ENCODE measurements around the gene MFRP.
A peak's percentile ranks its signal among the peaks of the same experiment; 100 is the strongest.

Gene MFRP

DNA sequence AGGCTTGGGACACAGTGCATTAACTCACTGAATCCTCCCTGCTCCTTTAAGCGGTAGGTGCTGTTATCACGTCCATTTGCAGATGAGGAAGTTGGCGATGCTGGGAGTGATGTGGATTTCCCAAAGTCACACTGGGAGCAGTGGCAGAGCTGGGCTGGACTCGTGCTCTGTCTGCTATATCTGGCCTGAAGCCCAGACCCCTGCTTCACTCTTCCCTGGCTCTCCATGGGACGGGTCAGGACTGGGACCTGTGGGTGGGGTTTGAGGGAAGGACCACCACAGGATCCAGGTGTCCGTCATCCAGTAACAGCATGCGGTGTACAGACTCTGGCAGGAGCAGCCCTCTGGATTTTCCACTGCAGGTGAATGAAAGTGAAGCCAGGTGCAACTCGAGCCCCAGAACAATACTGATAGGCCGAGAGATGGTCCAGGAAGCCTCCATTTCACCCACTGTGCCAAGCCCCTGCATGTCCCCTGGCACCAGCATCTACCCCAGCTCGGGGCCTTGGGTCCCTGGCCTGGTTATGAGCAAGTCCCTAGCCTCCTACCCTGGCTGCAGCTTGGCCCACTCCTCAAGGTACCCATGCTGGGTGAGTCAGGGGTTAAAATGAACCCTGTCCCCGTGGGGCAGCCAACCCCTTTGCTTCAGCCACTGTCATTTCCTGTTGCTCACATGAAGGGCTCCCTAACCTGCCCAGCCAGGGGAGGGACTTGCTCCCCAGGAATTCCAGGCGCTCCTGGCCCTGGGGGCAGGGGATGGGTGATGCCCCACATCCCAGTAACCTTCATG, 30.8 kb upstream of the MFRP start:
- Histone ChIP-seq H2AFZ (ENCODE audit: low read depth, low read length) (no peak overlapping the region), H3K4me1 (ENCODE audit: insufficient read depth, low read length) (peaks cover 52% of the 10 kb centered on the region), H3K36me3 (ENCODE audit: insufficient read depth, low read length) (no peaks in the 10 kb centered on the region), H3K9me3 (ENCODE audit: low read length) (no peaks in the 10 kb centered on the region), H3K4me3 (ENCODE audit: low read length) (no peak overlapping the region), H3K27me3 (ENCODE audit: insufficient read depth, low read length) (peaks cover 16% of the 10 kb centered on the region)

DNA sequence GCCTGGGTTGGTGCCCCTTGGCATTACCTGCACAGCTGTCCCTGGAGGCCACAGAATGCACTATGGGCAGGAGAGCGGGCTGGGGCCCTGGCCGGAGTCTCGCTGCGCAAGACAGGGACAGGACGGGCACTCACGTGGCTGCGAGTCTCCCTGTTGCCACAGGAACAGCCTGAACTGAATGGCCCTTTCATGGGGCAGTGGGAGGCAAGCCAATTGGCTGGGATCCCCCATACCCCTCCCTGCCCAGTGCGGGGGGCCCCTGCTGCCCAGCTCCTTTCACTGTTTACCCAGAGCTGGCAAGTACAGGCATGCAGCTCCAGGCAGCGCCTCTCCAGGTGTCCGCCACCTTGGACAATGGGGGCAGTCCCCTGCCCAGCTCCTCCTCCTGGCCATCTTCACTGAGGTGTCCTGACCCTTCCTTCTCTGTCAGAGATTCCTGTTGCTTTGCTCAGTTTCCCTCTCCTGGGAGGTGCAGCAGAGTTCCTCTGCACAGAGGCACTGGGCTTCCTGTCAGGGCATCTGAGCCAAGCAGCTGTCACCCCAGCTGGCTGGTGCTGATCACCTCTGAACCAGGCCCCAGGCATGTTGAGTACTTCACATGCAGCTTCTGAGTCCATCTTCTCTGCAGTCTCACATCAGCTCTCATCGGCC, 29.8 kb upstream of the MFRP start:
- Histone ChIP-seq H3K27me3 (ENCODE audit: insufficient read depth, low read length) (peaks cover 16% of the 10 kb centered on the region), H2AFZ (ENCODE audit: low read depth, low read length) (no peak overlapping the region), H3K9me3 (ENCODE audit: low read length) (no peaks in the 10 kb centered on the region), H3K36me3 (ENCODE audit: insufficient read depth, low read length) (no peaks in the 10 kb centered on the region), H3K4me3 (ENCODE audit: low read length) (peak overlapping the region; percentile 26), H3K4me1 (ENCODE audit: insufficient read depth, low read length) (peaks cover 46% of the 10 kb centered on the region)

- no peak overlapping the region for H2AFZ ChIP-seq (ENCODE audit: low read depth, low read length)
- peak overlapping the region; percentile 26 for H3K4me3 ChIP-seq (ENCODE audit: low read length)
- peaks cover 38% of the 10 kb centered on the region for H3K4me1 ChIP-seq (ENCODE audit: insufficient read depth, low read length)
- H3K9me3 ChIP-seq (ENCODE audit: low read length) = no peaks in the 10 kb centered on the region
- peaks cover 12% of the 10 kb centered on the region for H3K27me3 ChIP-seq (ENCODE audit: insufficient read depth, low read length)
- no peaks in the 10 kb centered on the region for H3K36me3 ChIP-seq (ENCODE audit: insufficient read depth, low read length)
Measured at GRCh38 chr11:119375337-119376196, 29.1 kb upstream of the MFRP start.

- Histone ChIP-seq H2AFZ (ENCODE audit: low read depth, low read length) (no peak overlapping the region), H3K9me3 (ENCODE audit: low read length) (no peaks in the 10 kb centered on the region), H3K4me1 (ENCODE audit: insufficient read depth, low read length) (peaks cover 37% of the 10 kb centered on the region), H3K36me3 (ENCODE audit: insufficient read depth, low read length) (no peaks in the 10 kb centered on the region), H3K27me3 (ENCODE audit: insufficient read depth, low read length) (peaks cover 8% of the 10 kb centered on the region), H3K4me3 (ENCODE audit: low read length) (no peak overlapping the region)
Measured at GRCh38 chr11:119374632-119375336, 28.3 kb upstream of the MFRP start.

- Histone ChIP-seq H3K4me1 (ENCODE audit: insufficient read depth, low read length) (peaks cover 37% of the 10 kb centered on the region), H2AFZ (ENCODE audit: low read depth, low read length) (no peak overlapping the region), H3K9me3 (ENCODE audit: low read length) (no peaks in the 10 kb centered on the region), H3K36me3 (ENCODE audit: insufficient read depth, low read length) (no peaks in the 10 kb centered on the region), H3K27me3 (ENCODE audit: insufficient read depth, low read length) (peaks cover 8% of the 10 kb centered on the region), H3K4me3 (ENCODE audit: low read length) (no peak overlapping the region)
Measured at GRCh38 chr11:119373921-119374631, 27.6 kb upstream of the MFRP start.

DNA sequence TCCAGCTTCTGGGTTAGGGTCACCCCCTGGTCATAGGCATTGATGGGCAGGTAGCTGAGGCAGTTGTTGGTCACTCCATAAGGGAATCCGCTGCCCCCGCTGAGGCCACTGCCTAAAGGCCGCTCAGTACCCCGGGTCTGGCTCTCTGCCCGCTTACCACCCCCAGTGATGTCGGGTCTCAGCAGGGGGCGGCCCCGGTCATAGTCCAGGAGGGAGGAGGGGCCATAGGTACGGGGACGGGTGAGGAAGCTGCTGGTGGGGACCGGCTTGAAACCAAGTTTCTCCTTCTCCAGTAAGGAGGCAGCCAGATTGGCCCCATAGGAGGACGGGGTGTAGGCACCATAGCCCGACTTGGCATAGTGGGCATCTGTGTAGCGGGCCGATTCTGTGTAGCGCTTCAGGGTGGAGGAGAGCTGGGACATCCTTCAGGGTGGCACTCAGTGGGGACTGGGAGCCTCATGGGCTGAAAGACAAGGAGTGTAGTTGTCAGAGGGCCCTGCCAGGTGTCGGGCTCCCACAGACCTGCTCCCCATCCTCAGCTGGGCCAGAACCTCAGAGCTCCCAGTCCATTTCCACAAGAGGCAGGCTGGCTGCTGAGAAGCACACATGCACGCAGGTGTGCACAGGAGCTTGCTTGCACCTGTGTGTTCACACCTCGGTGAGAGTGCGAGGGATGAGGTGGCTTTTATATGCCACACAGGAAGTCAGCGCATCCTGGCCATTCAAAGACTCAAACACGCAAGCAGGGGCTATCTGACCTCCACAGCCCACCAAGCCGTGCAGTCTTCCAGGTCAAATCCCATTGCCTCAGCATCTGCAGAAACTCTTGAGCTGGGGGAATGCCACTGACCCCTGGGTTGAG, 26.8 kb upstream of the MFRP start:
- Histone ChIP-seq H3K36me3 (ENCODE audit: insufficient read depth, low read length) (no peaks in the 10 kb centered on the region), H2AFZ (ENCODE audit: low read depth, low read length) (no peak overlapping the region), H3K9me3 (ENCODE audit: low read length) (no peaks in the 10 kb centered on the region), H3K4me3 (ENCODE audit: low read length) (no peak overlapping the region), H3K4me1 (ENCODE audit: insufficient read depth, low read length) (peaks cover 39% of the 10 kb centered on the region), H3K27me3 (ENCODE audit: insufficient read depth, low read length) (peaks cover 4% of the 10 kb centered on the region)

GRCh38 chr11:119372260-119373058, 26.0 kb upstream of the MFRP start:
- H3K27me3 ChIP-seq (ENCODE audit: insufficient read depth, low read length) = peaks cover 5% of the 10 kb centered on the region
- peaks cover 36% of the 10 kb centered on the region for H3K4me1 ChIP-seq (ENCODE audit: insufficient read depth, low read length)
- H3K9me3 ChIP-seq (ENCODE audit: low read length) = no peaks in the 10 kb centered on the region
- H2AFZ ChIP-seq (ENCODE audit: low read depth, low read length) = no peak overlapping the region
- no peaks in the 10 kb centered on the region for H3K36me3 ChIP-seq (ENCODE audit: insufficient read depth, low read length)
- H3K4me3 ChIP-seq (ENCODE audit: low read length) = no peak overlapping the region

DNA sequence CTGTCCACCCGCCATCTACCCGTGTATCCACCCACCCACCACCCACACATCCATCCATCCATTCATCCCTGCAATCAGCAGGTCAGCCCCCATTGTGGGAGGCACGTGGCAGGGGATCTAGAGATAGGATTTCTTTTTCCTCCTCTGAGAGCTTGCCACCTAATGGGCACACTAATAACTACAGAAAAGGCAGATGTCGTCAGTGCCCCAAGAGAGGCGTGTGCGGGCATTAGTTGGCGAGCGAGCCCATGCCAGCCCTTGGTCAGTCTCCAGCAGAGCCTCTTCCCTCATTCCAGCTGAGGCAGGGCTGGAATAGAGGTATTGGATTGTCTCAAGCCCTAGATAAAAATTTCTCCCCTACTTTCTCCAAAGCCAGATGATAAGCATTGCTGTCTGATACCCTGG, 25.3 kb upstream of the MFRP start:
- H3K36me3 ChIP-seq (ENCODE audit: insufficient read depth, low read length) = no peaks in the 10 kb centered on the region
- H3K27me3 ChIP-seq (ENCODE audit: insufficient read depth, low read length) = peaks cover 9% of the 10 kb centered on the region
- no peak overlapping the region for H2AFZ ChIP-seq (ENCODE audit: low read depth, low read length)
- H3K4me1 ChIP-seq (ENCODE audit: insufficient read depth, low read length) = peaks cover 30% of the 10 kb centered on the region
- no peak overlapping the region for H3K4me3 ChIP-seq (ENCODE audit: low read length)
- H3K9me3 ChIP-seq (ENCODE audit: low read length) = no peaks in the 10 kb centered on the region

GRCh38 chr11:119371067-119371601, 24.6 kb upstream of the MFRP start:
- Histone ChIP-seq H3K4me1 (ENCODE audit: insufficient read depth, low read length) (peaks cover 24% of the 10 kb centered on the region), H3K36me3 (ENCODE audit: insufficient read depth, low read length) (no peaks in the 10 kb centered on the region), H3K4me3 (ENCODE audit: low read length) (no peak overlapping the region), H2AFZ (ENCODE audit: low read depth, low read length) (no peak overlapping the region), H3K9me3 (ENCODE audit: low read length) (no peaks in the 10 kb centered on the region), H3K27me3 (ENCODE audit: insufficient read depth, low read length) (peaks cover 12% of the 10 kb centered on the region)

DNA sequence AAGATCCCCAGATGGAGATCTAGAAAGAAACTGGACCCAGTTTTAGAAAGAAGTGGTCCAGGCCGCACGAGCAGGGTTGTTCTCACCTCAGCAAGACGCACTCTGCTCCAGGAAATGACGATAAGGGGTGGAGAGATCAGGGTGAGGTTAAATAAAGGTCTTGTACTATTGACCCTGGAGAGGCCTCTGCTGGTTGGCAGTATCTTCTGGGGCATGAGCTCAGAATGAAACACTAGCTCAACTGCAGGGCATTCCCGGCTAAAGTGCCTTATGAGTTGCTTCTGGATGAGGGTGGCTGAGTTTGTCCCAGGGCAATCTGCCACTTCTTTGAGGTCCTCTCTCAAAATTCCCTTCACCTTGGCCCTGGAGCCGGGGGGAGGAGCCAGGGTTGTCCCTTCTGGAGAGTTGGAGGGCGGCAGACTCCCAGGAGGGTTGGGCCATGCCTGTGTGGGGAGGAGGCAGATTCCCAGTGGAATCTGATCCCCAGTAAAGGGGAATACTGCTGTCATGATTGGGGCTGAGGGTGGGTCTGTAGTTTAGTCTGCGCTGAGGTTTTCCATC, 24.1 kb upstream of the MFRP start:
- Histone ChIP-seq H3K4me1 (ENCODE audit: insufficient read depth, low read length) (peaks cover 18% of the 10 kb centered on the region), H3K27me3 (ENCODE audit: insufficient read depth, low read length) (peaks cover 13% of the 10 kb centered on the region), H3K4me3 (ENCODE audit: low read length) (no peak overlapping the region), H3K36me3 (ENCODE audit: insufficient read depth, low read length) (no peaks in the 10 kb centered on the region), H3K9me3 (ENCODE audit: low read length) (no peaks in the 10 kb centered on the region), H2AFZ (ENCODE audit: low read depth, low read length) (no peak overlapping the region)
